ENCODE measurements around the gene MEGF11. TPM values are rescaled to one million over a fixed set of nuclear protein-coding genes. Genes with fewer than 3 reads are reported as not detected.

MEGF11 gene
- total RNA-seq, 4 donors from 2014 or later, result 0.23 to 0.33 TPM; not detected in 2

DNA sequence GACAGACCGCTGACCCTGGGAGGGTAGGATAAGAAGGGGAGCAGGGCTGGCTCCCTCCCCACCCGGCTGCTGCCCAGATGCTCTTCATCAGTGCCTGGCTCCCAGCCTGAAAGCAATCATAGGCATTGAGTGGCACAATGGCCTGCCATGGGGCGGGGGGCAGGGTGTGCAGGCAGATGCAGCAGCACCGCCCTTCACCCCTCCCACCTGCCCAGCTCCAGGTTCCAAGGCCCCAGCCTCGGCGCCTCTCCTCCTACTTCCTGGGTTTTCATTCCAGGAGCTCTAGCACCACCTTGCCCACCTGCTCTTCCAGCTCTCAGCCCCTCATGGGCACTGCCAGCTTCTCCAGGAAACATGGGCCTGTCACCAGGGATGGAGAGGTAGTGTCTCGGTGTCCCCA lies 101.7 kb downstream of the MEGF11 start:
- intact Hi-C loops (cut with DNase I), result no loop called here
- DNase-seq (ENCODE audit: extremely low spot score), result no peak
- WGBS, result 50% methylated on average over 7 of the region's 7 CpGs
- TF ChIP-seq CTCF (IDR thresholded peaks at IDR 0.05) (no peak), POLR2A (IDR thresholded peaks at IDR 0.05; ENCODE audit: low read depth) (no peak), POLR2AphosphoS5 (IDR thresholded peaks at IDR 0.05) (no peak), EP300 (IDR thresholded peaks at IDR 0.05) (no peak)
- Histone ChIP-seq H3K27ac (replicated peaks in 1 of 4) (no peak overlapping the region), H3K27me3 (peaks cover 0 to 76% (median 3%) of the 10 kb centered on the region in 4 donors), H3K36me3 (no peaks in the 10 kb centered on the region), H3K4me3 (no peak overlapping the region), H3K9me3 (no peaks in the 10 kb centered on the region), H3K4me1 (no peaks in the 10 kb centered on the region)

- Histone ChIP-seq H3K4me1 (no peaks in the 10 kb centered on the region), H3K4me3 (no peak overlapping the region), H3K36me3 (no peaks in the 10 kb centered on the region), H3K9me3 (no peaks in the 10 kb centered on the region), H3K27ac (replicated peaks in 1 of 4) (no peak overlapping the region), H3K27me3 (peaks cover 0 to 58% (median 3%) of the 10 kb centered on the region in 4 donors)
- intact Hi-C loops (cut with DNase I), result no loop called here
- no peak for TF ChIP-seq POLR2AphosphoS5 (IDR thresholded peaks at IDR 0.05)
- TF ChIP-seq POLR2A (IDR thresholded peaks at IDR 0.05; ENCODE audit: low read depth), result no peak
- no peak for TF ChIP-seq CTCF (IDR thresholded peaks at IDR 0.05)
- TF ChIP-seq EP300 (IDR thresholded peaks at IDR 0.05), result no peak
- DNase-seq (ENCODE audit: extremely low spot score), result no peak
- 81% methylated on average over 8 of the region's 9 CpGs for WGBS
These were observed 103.7 kb downstream of the MEGF11 start for GRCh38 chr15:66149871-66150270.

GRCh38 chr15:66148187-66148586 lies 105.4 kb downstream of the MEGF11 start:
- Histone ChIP-seq H3K4me3 (no peak overlapping the region), H3K27ac (replicated peaks in 1 of 4) (no peak overlapping the region), H3K36me3 (no peaks in the 10 kb centered on the region), H3K9me3 (no peaks in the 10 kb centered on the region), H3K27me3 (peaks cover 0 to 47% (median 3%) of the 10 kb centered on the region in 4 donors), H3K4me1 (no peaks in the 10 kb centered on the region)
- TF ChIP-seq EP300 (IDR thresholded peaks at IDR 0.05) (no peak), POLR2A (IDR thresholded peaks at IDR 0.05; ENCODE audit: low read depth) (no peak), CTCF (IDR thresholded peaks at IDR 0.05) (no peak), POLR2AphosphoS5 (IDR thresholded peaks at IDR 0.05) (no peak)
- DNase-seq (ENCODE audit: extremely low spot score), result no peak
- WGBS, result 55% methylated on average over 2 of the region's 2 CpGs
- intact Hi-C loops (cut with DNase I), result no loop called here

- no peaks in the 10 kb centered on the region for H3K4me1 ChIP-seq
- no peak overlapping the region for H3K4me3 ChIP-seq
- 84% methylated on average over 2 of the region's 3 CpGs for WGBS
- H3K9me3 ChIP-seq, result no peaks in the 10 kb centered on the region
- H3K27me3 ChIP-seq, result peaks cover 0 to 43% (median 3%) of the 10 kb centered on the region in 4 donors
- H3K36me3 ChIP-seq, result no peaks in the 10 kb centered on the region
- TF ChIP-seq CTCF (IDR thresholded peaks at IDR 0.05), result no peak
- no peak for TF ChIP-seq EP300 (IDR thresholded peaks at IDR 0.05)
- TF ChIP-seq POLR2AphosphoS5 (IDR thresholded peaks at IDR 0.05), result no peak
- TF ChIP-seq POLR2A (IDR thresholded peaks at IDR 0.05; ENCODE audit: low read depth), result no peak
- intact Hi-C loops (cut with DNase I), result no loop called here
- DNase-seq (ENCODE audit: extremely low spot score), result no peak
- no peak overlapping the region for H3K27ac ChIP-seq (replicated peaks in 1 of 4)
These were observed 106.1 kb downstream of the MEGF11 start for GRCh38 chr15:66147440-66147839.

- H3K4me1 ChIP-seq, result no peaks in the 10 kb centered on the region
- intact Hi-C loops (cut with DNase I), result no loop called here
- H3K9me3 ChIP-seq, result no peaks in the 10 kb centered on the region
- H3K4me3 ChIP-seq, result no peak overlapping the region
- no peak for TF ChIP-seq POLR2AphosphoS5 (IDR thresholded peaks at IDR 0.05)
- no peaks in the 10 kb centered on the region for H3K36me3 ChIP-seq
- H3K27ac ChIP-seq (replicated peaks in 1 of 4), result no peak overlapping the region
- DNase-seq (ENCODE audit: extremely low spot score), result no peak
- peaks cover 0 to 27% (median 0%) of the 10 kb centered on the region in 4 donors for H3K27me3 ChIP-seq
- 66% methylated on average over 6 of the region's 6 CpGs for WGBS
These were observed 107.8 kb downstream of the MEGF11 start for GRCh38 chr15:66145726-66146182.
